K562 (cell line): Measurements from ENCODE around the gene VRK2. TPM values are rescaled to one million over a fixed set of nuclear protein-coding genes. Genes with fewer than 3 reads are reported as not detected.
A peak's percentile ranks its signal among the peaks of the same experiment; 100 is the strongest.

Source experiments
- BMI1 ChIP-seq: fragments of 150-350 bp; IDR thresholded peaks from 2 replicates; pipeline ENCODE4 v1.6.1; 2014; ENCODE audit warnings: low read length
- BRD9 ChIP-seq: fragments of 450-650 bp; IDR thresholded peaks from 2 replicates; pipeline ENCODE4 v1.6.1; 2018; ENCODE audit warnings: low read depth; ENCODE audit not compliant: partially characterized antibody
- CHD1 ChIP-seq: fragments of 200-600 bp; sonication (generic); IDR thresholded peaks from one replicate; pipeline ENCODE4 v1.6.1; 2012; ENCODE audit warnings: mild to moderate bottlenecking, moderate library complexity, low read length, inconsistent platforms
- CREBBP ChIP-seq: IDR thresholded peaks from one replicate; pipeline ENCODE4 v1.6.1; 2012; ENCODE audit warnings: low read depth, mild to moderate bottlenecking, control low read depth, inconsistent platforms, low read length
- CTBP1 ChIP-seq: fragments of 450-650 bp; IDR thresholded peaks from 2 replicates; pipeline ENCODE4 v1.6.1; 2016; ENCODE audit warnings: borderline replicate concordance
- FOXK1 ChIP-seq: sonication (generic); formaldehyde crosslinking; IDR thresholded peaks from 2 replicates; pipeline ENCODE4 v1.8.0; 2022; ENCODE audit warnings: missing genetic modification reagents, mild to moderate bottlenecking, borderline replicate concordance
- GATA2 ChIP-seq: sonication (generic); formaldehyde crosslinking; IDR thresholded peaks from 2 replicates; pipeline ENCODE4 v1.4.0; 2020; ENCODE audit warnings: mild to moderate bottlenecking, missing genetic modification reagents
- GATAD2B ChIP-seq: fragments of 450-650 bp; IDR thresholded peaks from 2 replicates; pipeline ENCODE4 v1.6.1; 2017; ENCODE audit warnings: mild to moderate bottlenecking, borderline replicate concordance
- IFI16 ChIP-seq: fragments of 250-450 bp; sonication (Bioruptor Pico); IDR thresholded peaks from 2 replicates; pipeline ENCODE4 v2.1.2; 2022; ENCODE audit warnings: mild to moderate bottlenecking, inconsistent platforms
- KLF16 ChIP-seq: IDR thresholded peaks from 2 replicates; pipeline ENCODE4 v1.6.1; 2016; ENCODE audit warnings: antibody characterized with exemption
- MTA1 ChIP-seq: fragments of 450-650 bp; IDR thresholded peaks from 2 replicates; pipeline ENCODE4 v1.6.1; 2017; ENCODE audit warnings: borderline replicate concordance
- NCOR1 ChIP-seq: fragments of 450-650 bp; IDR thresholded peaks from 2 replicates; pipeline ENCODE4 v1.6.1; 2016; ENCODE audit warnings: mild to moderate bottlenecking, moderate library complexity
- NR2C2 ChIP-seq, 2 experiments: fragments of 200-800 bp in 1 of 2; sonication (Bioruptor generic) in 1 of 2; sonication (generic) in 1 of 2; formaldehyde crosslinking in 1 of 2; IDR thresholded peaks; 2 replicates each; pipeline versions ENCODE4 v1.6.1 to v1.8.0; 2016 to 2022; ENCODE audit warnings: mild to moderate bottlenecking in 1 of 2, missing compliant biosample characterization in 1 of 2, missing genetic modification characterization in 1 of 2, missing genetic modification reagents in 1 of 2
- RCOR1 ChIP-seq, 2 experiments: IDR thresholded peaks; 2 replicates each; pipeline ENCODE4 v1.6.1; 2012; ENCODE audit warnings: low read depth in 2 of 2, low read length in 2 of 2, borderline replicate concordance in 1 of 2, improper control_type of control experiment in 1 of 2
- SMARCC2 ChIP-seq: fragments of 450-650 bp; IDR thresholded peaks from 2 replicates; pipeline ENCODE4 v1.6.1; 2017; ENCODE audit warnings: antibody characterized with exemption, moderate library complexity, mild to moderate bottlenecking, low read depth
- TEAD1 ChIP-seq, 2 experiments: fragments of 450-650 bp in 1 of 2; sonication (generic) in 1 of 2; formaldehyde crosslinking; IDR thresholded peaks; 2 replicates each; pipeline versions ENCODE4 v1.4.0 to v1.8.0; 2020 to 2022; ENCODE audit warnings: mild to moderate bottlenecking in 2 of 2, missing genetic modification reagents in 1 of 2
- TRIM24 ChIP-seq, 2 experiments: fragments of 450-650 bp; IDR thresholded peaks; 2 replicates each; pipeline ENCODE4 v1.6.1; 2016
- XRCC5 ChIP-seq: fragments of 200-400 bp; formaldehyde crosslinking; IDR thresholded peaks from 2 replicates; pipeline ENCODE4 v1.6.1; 2017; ENCODE audit warnings: low read depth, mild to moderate bottlenecking, low read length
- ZNF140 ChIP-seq: fragments of 250-450 bp; sonication (Bioruptor Pico); IDR thresholded peaks from 2 replicates; pipeline ENCODE4 v1.8.0; 2021; ENCODE audit warnings: moderate library complexity, mild to moderate bottlenecking, inconsistent platforms
- ZNF263 ChIP-seq: sonication (generic); formaldehyde crosslinking; IDR thresholded peaks from 2 replicates; pipeline ENCODE4 v1.8.0; 2022; ENCODE audit warnings: mild to moderate bottlenecking, missing genetic modification reagents, borderline replicate concordance
- ZNF511 ChIP-seq: sonication (generic); formaldehyde crosslinking; IDR thresholded peaks from 2 replicates; pipeline ENCODE4 v1.8.0; 2022; ENCODE audit warnings: mild to moderate bottlenecking, missing genetic modification reagents
- ZNF518B ChIP-seq: fragments of 250-450 bp; sonication (Bioruptor Pico); IDR thresholded peaks from 2 replicates; pipeline ENCODE4 v1.5.0; 2021; ENCODE audit warnings: mild to moderate bottlenecking, moderate library complexity
- ZNF699 ChIP-seq: fragments of 250-450 bp; sonication (Bioruptor Pico); IDR thresholded peaks from 2 replicates; pipeline ENCODE4 v1.8.0; 2021; ENCODE audit warnings: mild to moderate bottlenecking, moderate library complexity; ENCODE audit not compliant: insufficient replicate concordance
- polyA plus RNA-seq, 8 experiments: library from polyadenylated mRNA; depleted of rRNA in 4 of 8; stranded (reverse) in 5 of 8; unstranded in 3 of 8; fragments of >200 nt; fragmentation: Nextera tagmentation in 2 of 8; fragmentation: Illumina TruSeq in 1 of 8; extraction: Ambion mirVana in 2 of 8; extraction: Trizol in 1 of 8; gene quantifications; 2 replicates each; pipeline versions ENCODE4 v1.2.1 to v1.2.3, GENCODE V29; 2011 to 2014; ENCODE audit warnings: inconsistent platforms in 1 of 8, missing spikeins in 1 of 8
- total RNA-seq, 7 experiments: library from RNA; depleted of rRNA in 6 of 7; stranded (reverse); fragments of >200 nt in 6 of 7; fragmentation: Illumina TruSeq in 2 of 7; extraction: Trizol in 2 of 7; gene quantifications; 2 replicates each; pipeline versions ENCODE4 v1.2.1 to v1.2.3, GENCODE V29; 2011 to 2021; ENCODE audit warnings: low replicate concordance in 1 of 7
- TF ChIP-seq, protein P1 (sequence below), 2 experiments: IDR thresholded peaks in 1 of 2; conservative IDR thresholded peaks in 1 of 2; 2 replicates each; pipeline ENCODE4 v1.6.1; 2016; ENCODE audit warnings: low read depth in 2 of 2, mild to moderate bottlenecking in 1 of 2, missing compliant biosample characterization in 1 of 2, missing genetic modification characterization in 1 of 2, moderate library complexity in 1 of 2

Gene VRK2
- total and polyA plus RNA-seq, 9 of the 15 experiments (the other 6 are each of a cell fraction or from before 2014, with no cell fraction given) = 22.6 to 49.2 (median 36.2) TPM

- TF ChIP-seq XRCC5 (no peak), RCOR1 (IDR thresholded peaks at IDR 0.05; ENCODE audit: borderline replicate concordance in 1 of 2, low read depth in 2 of 2, low read length in 2 of 2) (peak in 1 of 2 experiments; percentile 84; a peak in 2 of 4 replicates), BRD9 (no peak), KLF16 (peak; percentile 87), ZNF511 (CRISPR knock-in tag) (no peak), CHD1 (no peak), ZNF140 (no peak), GATA2 (CRISPR knock-in tag) (peak; percentile 53), SMARCC2 (no peak), ZNF263 (CRISPR knock-in tag) (no peak), CREBBP (no peak), FOXK1 (CRISPR knock-in tag) (no peak), BMI1 (no peak), GATAD2B (no peak), MTA1 (no peak), TRIM24 (IDR thresholded peaks at IDR 0.05) (peak; percentile 76 to 83), TEAD1 (CRISPR knock-in tag; IDR thresholded peaks at IDR 0.05) (0 out of 4 replicates have a peak, but pooled peaks of 1 of the 2 experiments have one; percentile 46), NCOR1 (peak; percentile 88), ZNF699 (CRISPR knock-in tag) (no peak), CTBP1 (no peak), ZNF518B (no peak), IFI16 (CRISPR knock-in tag) (no peak), NR2C2 (CRISPR knock-in tag; IDR thresholded peaks at IDR 0.05) (no peak), NR2C2 (tag; IDR thresholded peaks at IDR 0.05) (0 out of 2 replicates have a peak, but pooled peaks have one; percentile 1)
- TF ChIP-seq, protein P1, sequence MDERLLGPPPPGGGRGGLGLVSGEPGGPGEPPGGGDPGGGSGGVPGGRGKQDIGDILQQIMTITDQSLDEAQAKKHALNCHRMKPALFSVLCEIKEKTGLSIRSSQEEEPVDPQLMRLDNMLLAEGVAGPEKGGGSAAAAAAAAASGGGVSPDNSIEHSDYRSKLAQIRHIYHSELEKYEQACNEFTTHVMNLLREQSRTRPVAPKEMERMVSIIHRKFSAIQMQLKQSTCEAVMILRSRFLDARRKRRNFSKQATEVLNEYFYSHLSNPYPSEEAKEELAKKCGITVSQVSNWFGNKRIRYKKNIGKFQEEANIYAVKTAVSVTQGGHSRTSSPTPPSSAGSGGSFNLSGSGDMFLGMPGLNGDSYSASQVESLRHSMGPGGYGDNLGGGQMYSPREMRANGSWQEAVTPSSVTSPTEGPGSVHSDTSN (CRISPR knock-in tag; IDR thresholded peaks at IDR 0.05; ENCODE audit: low read depth) = no peak
- TF ChIP-seq, protein P1 (tag; conservative IDR thresholded peaks at IDR 0.05; ENCODE audit: low read depth) = no peak
These were observed 75.9 kb downstream of the VRK2 start (continued) for GRCh38 chr2:58122540-58122939.
